Aorta (tissue), 5 donors: ENCODE data around the gene YTHDF1. TPM values are rescaled to one million over a fixed set of nuclear protein-coding genes. Genes with fewer than 3 reads are reported as not detected.

ENCODE experiments used
- ATAC-seq: fragments of 200-7000 bp; cut with Tn5 transposase; one replicate; pipeline ENCODE4 v1.9.1; 2022; ENCODE audit warnings: moderate library complexity; ENCODE audit not compliant: low FRiP score
- DNase-seq, 2 donors: peaks; one replicate each; pipeline ENCODE4 v3.0.0-alpha.2; 2020
- H3K27ac ChIP-seq, 2 donors: one replicate each; pipeline ENCODE4 v1.5.1; 2013; ENCODE audit warnings: low read length in 2 of 2, mild to moderate bottlenecking in 2 of 2, moderate library complexity in 2 of 2, control low read depth in 1 of 2, inconsistent platforms in 1 of 2, low read depth in 1 of 2
- H3K27me3 ChIP-seq, 2 donors: one replicate each; pipeline ENCODE4 v1.6.1; 2013; ENCODE audit warnings: control low read depth in 1 of 2, low read length in 1 of 2, mild to moderate bottlenecking in 1 of 2, moderate library complexity in 1 of 2; ENCODE audit not compliant: insufficient read depth in 2 of 2, control insufficient read depth in 1 of 2
- H3K36me3 ChIP-seq, 2 donors: one replicate each; pipeline ENCODE4 v1.6.1; 2013; ENCODE audit warnings: control low read depth in 1 of 2, low read length in 1 of 2, mild to moderate bottlenecking in 1 of 2; ENCODE audit not compliant: insufficient read depth in 2 of 2, control insufficient read depth in 1 of 2
- H3K4me1 ChIP-seq, 2 donors: one replicate each; pipeline ENCODE4 v1.6.1; 2013; ENCODE audit warnings: low read length in 2 of 2, control low read depth in 1 of 2, mild to moderate bottlenecking in 1 of 2, moderate library complexity in 1 of 2; ENCODE audit not compliant: insufficient read depth in 2 of 2, control insufficient read depth in 1 of 2
- H3K4me3 ChIP-seq, 2 donors: one replicate each; pipeline ENCODE4 v1.5.1; 2013; ENCODE audit warnings: low read length in 2 of 2, control low read depth in 1 of 2, mild to moderate bottlenecking in 1 of 2
- H3K9me3 ChIP-seq: one replicate; pipeline ENCODE4 v1.6.1; 2013; ENCODE audit warnings: mild to moderate bottlenecking, low read length; ENCODE audit not compliant: control insufficient read depth
- whole genome bisulfite sequencing, 2 donors: extraction: QIAGEN DNeasy Blood & Tissue Kit; methylation state at CpG; one replicate each; pipeline ENCODE4 v1.1.7; 2013; 5-methylcytosine and 5-hydroxymethylcytosine counted together
- intact Hi-C, 2 donors: fragments of 100-400 bp; cut with DNase I; formaldehyde crosslinking; loops; one replicate each; pipeline versions ENCODE4 v1.14.2 to v1.15.0; 2022
- polyA plus RNA-seq, 2 donors: library from polyadenylated mRNA; stranded (reverse); fragments of 200-250 nt; gene quantifications; one replicate each; pipeline ENCODE4 v1.2.3, GENCODE V29; 2013
- total RNA-seq, 2 donors: library from RNA; stranded (reverse); fragmentation: NEBNext Ultra II Directional; extraction: Animal tissue kit (Norgen Biotek cat#: 25700); gene quantifications; one replicate each; pipeline ENCODE4 v1.2.1, GENCODE V29; 2021
- donor health status: healthy with polysubstance abuse.
- donor health status: Bipolar disorder and iron deficiency.
- donor health status: DM: no; HTN: no; CAD: no.
- donor health status: DM: no; HTN: no; CAD: no.
- donor health status: DM: yes; HTN: yes; CAD: no.

YTHDF1 gene
- total and polyA plus RNA-seq, 4 donors: 19.8 to 30.4 (median 24.7) TPM

- no peak for DNase-seq
- ATAC-seq: no peak
- Histone ChIP-seq H3K4me3 (no peak overlapping the region), H3K27ac (no peak overlapping the region), H3K9me3 (no peaks in the 10 kb centered on the region), H3K4me1 (no peaks in the 10 kb centered on the region), H3K27me3 (no peaks in the 10 kb centered on the region), H3K36me3 (no peaks in the 10 kb centered on the region)
- 92 to 93% methylated on average over 21 of the region's 21 CpGs for WGBS, 2 donors
- intact Hi-C loops: no loop called here
Observed at GRCh38 chr20:63242736-63243135, 26.8 kb upstream of the YTHDF1 start.

- Histone ChIP-seq H3K4me3 (no peak overlapping the region), H3K27me3 (no peaks in the 10 kb centered on the region), H3K9me3 (no peaks in the 10 kb centered on the region), H3K27ac (no peak overlapping the region), H3K4me1 (no peaks in the 10 kb centered on the region), H3K36me3 (no peaks in the 10 kb centered on the region)
- WGBS, 2 donors: 23 to 35% methylated on average over 11 of the region's 11 CpGs
- ATAC-seq: no peak
- intact Hi-C loops: no loop called here
- DNase-seq: no peak
Observed at GRCh38 chr20:63241272-63241671, 25.3 kb upstream of the YTHDF1 start.

GRCh38 chr20:63240004-63240403, 24.1 kb upstream of the YTHDF1 start:
- DNase-seq (no peak), ATAC-seq (no peak)
- Histone ChIP-seq H3K27ac (no peak overlapping the region), H3K4me3 (no peak overlapping the region), H3K9me3 (no peaks in the 10 kb centered on the region), H3K4me1 (no peaks in the 10 kb centered on the region), H3K36me3 (no peaks in the 10 kb centered on the region), H3K27me3 (no peaks in the 10 kb centered on the region)
- WGBS, 2 donors: 91% methylated on average over 11 of the region's 11 CpGs
- intact Hi-C loops: no loop called here

DNA sequence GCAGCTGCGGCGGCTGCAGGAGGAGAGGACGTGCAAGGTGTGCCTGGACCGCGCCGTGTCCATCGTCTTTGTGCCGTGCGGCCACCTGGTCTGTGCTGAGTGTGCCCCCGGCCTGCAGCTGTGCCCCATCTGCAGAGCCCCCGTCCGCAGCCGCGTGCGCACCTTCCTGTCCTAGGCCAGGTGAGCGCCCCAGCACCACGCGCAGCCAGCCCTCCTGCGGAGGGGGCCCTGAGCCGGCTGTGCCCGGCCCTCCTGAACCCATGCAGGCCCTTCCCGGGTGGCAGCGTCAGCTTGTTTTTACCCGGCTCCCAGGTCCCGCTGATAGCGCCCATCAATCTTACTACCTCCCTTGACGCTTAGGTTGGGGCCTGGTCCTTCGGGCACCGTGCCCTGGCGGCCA, 23.5 kb upstream of the YTHDF1 start:
- Histone ChIP-seq H3K4me3 (no peak overlapping the region), H3K4me1 (no peaks in the 10 kb centered on the region), H3K36me3 (no peaks in the 10 kb centered on the region), H3K27ac (no peak overlapping the region), H3K9me3 (no peaks in the 10 kb centered on the region), H3K27me3 (no peaks in the 10 kb centered on the region)
- DNase-seq (no peak), ATAC-seq (no peak)
- 90 to 91% methylated on average over 29 to 30 of the region's 30 CpGs for WGBS, 2 donors
- intact Hi-C loops: no loop called here

GRCh38 chr20:63238514-63239125, 22.7 kb upstream of the YTHDF1 start:
- no peaks in the 10 kb centered on the region for H3K27me3 ChIP-seq
- no peaks in the 10 kb centered on the region for H3K36me3 ChIP-seq
- WGBS, 2 donors: 69 to 74% methylated on average over 16 of the region's 16 CpGs
- H3K4me3 ChIP-seq: no peak overlapping the region
- intact Hi-C loops: no loop called here
- H3K9me3 ChIP-seq: no peaks in the 10 kb centered on the region
- no peak overlapping the region for H3K27ac ChIP-seq
- ATAC-seq (no peak), DNase-seq (no peak)
- H3K4me1 ChIP-seq: no peaks in the 10 kb centered on the region

DNA sequence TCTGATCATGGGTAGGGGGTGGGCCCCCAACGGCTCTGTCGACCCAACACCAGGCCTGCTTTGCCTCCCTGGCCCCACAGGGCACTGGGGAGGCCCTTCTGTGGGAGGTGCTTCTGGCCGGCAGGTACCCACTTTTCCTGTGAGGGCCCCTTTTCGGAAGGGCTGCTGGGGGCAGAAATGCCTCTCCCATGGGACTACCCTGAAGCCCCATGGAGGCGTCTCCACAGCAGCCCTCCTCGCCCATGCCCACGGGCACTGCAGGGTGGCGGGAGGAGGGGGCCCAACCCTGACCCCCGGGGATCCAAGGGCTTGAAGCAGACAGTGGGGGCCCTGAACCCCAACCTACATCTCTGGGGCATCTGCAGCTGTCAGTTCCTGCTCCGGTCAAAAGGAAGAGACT, 22.1 kb upstream of the YTHDF1 start:
- ATAC-seq (no peak), DNase-seq (no peak)
- H3K9me3 ChIP-seq: no peaks in the 10 kb centered on the region
- no peaks in the 10 kb centered on the region for H3K27me3 ChIP-seq
- H3K27ac ChIP-seq: no peak overlapping the region
- no peak overlapping the region for H3K4me3 ChIP-seq
- 76 to 84% methylated on average over 10 of the region's 10 CpGs for WGBS, 2 donors
- no peaks in the 10 kb centered on the region for H3K4me1 ChIP-seq
- intact Hi-C loops: no loop called here
- no peaks in the 10 kb centered on the region for H3K36me3 ChIP-seq

GRCh38 chr20:63236116-63236837, 20.3 kb upstream of the YTHDF1 start:
- Histone ChIP-seq H3K4me3 (no peak overlapping the region), H3K27ac (no peak overlapping the region), H3K27me3 (no peaks in the 10 kb centered on the region), H3K9me3 (no peaks in the 10 kb centered on the region), H3K36me3 (no peaks in the 10 kb centered on the region), H3K4me1 (no peaks in the 10 kb centered on the region)
- DNase-seq: no peak
- WGBS, 2 donors: 86 to 89% methylated on average over 23 to 26 of the region's 26 CpGs
- ATAC-seq: no peak
- intact Hi-C loops: no loop called here

DNA sequence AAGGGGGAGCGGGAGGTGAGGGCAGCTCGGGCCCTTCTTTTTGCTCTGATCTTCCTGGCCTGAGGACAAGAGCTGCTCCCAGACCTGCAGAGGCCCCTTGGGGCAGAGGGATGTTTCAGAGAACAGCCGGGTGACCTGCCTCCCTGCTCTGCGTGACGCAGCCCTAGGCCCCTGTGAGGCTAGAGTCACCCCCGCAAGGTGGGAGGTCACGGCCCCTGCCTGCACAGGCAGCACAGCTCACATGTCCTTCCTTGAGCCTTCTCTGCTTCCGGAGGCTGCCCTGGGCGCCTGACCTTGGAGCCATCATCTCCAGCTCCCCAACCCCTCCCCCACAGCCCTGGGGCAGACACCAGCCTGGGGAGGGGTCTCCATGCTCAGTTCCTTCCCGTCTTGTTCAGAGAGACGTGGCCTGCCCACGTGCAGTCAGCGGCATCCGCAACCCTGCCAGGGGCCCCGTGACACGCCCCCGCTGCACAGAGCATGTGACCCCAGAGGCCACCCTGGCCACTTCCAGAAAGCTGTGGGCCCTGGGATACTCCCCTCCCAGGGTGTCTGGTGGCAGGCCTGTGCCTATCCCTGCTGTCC, 19.6 kb upstream of the YTHDF1 start, which contains the start of gene BIRC7:
Gene BIRC7 (plus strand): TSS at position 507 of the 585 bp plus-strand sequence. CDS start 192 bp downstream, outside the sequence.
- Histone ChIP-seq H3K27ac (no peak within 1 kb of the TSS), H3K4me3 (no peak within 1 kb of the TSS), H3K36me3 (no peaks in the 10 kb centered on the region), H3K27me3 (no peaks in the 10 kb centered on the region), H3K4me1 (no peaks in the 10 kb centered on the region), H3K9me3 (no peaks in the 10 kb centered on the region)
- ATAC-seq: no peak
- 55 to 59% methylated on average over 15 to 17 of the region's 17 CpGs for whole genome bisulfite sequencing, 2 donors
- no peak for DNase-seq
- intact Hi-C loops: no loop called here
